GM19328 (cell line): ENCODE results near the gene SLC25A33.

Experiments used
- ATAC-seq: cut with Tn5 transposase; IDR thresholded peaks from one replicate; pipeline ENCODE4 v1.9.1; 2021; ENCODE audit warnings: mild to moderate bottlenecking, moderate library complexity; ENCODE audit not compliant: unreplicated experiment

Gene SLC25A33

DNA sequence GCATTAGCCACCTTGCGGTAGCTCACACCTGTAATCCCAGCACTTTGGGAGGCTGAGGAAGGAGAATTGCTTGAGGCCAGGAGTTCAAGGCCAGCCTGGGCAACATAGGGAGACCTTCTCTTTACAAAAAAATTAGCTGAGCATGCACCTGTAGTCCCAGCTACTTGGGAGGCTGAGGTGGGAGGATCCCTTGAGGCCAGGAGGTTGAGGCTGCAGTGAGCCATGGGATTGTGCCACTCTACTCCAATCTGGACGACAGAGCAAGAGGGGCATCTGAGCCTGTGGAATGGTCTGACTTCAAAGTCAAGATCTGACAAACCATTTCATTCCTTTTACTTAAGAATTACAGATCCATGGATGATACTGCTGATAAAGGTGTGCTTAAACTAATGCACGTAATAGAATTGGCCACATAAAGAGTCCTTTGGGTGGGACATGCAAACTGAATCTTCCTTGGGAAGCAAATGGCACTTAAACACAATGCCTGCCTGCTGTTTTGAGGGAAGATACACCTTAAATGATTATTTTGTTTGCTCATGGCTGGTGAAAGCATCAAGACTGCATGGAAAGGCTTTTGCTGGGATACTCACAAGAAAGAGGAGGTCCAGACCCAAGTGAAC, 47.0 kb downstream of the SLC25A33 start:
- ATAC-seq: no peak

DNA sequence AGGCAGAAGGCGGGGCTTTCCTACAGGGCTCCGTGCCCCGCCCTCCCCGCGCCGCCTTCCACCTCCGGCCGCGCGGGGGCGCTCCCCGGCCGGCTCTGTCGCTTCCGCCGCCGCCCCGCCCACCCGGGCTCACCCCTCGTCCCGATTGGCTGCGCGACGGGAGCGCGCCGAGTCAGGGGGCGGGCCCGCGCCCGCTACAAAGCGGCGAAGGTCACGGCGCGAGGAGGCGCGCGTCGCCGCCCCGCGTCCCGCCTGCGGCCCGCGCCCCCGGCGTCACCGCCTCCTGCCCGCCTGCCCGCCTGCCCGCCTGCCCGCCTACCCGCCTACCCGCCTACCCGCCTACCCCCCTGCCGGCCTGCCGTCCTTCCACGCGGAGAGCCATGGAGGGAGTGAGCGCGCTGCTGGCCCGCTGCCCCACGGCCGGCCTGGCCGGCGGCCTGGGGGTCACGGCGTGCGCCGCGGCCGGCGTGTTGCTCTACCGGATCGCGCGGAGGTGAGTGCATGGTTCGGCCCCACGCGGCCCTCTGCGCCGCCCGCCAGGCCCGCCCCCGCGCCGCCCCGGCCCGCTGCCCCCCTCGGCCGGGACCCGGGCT, 49.4 kb downstream of the SLC25A33 start, which contains the start of gene TMEM201:
TSS of gene TMEM201 (plus strand) at position 361 of the 593 bp plus-strand sequence. CDS start at position 381, 20 bp downstream.
- peak; percentile 59 for ATAC-seq

DNA sequence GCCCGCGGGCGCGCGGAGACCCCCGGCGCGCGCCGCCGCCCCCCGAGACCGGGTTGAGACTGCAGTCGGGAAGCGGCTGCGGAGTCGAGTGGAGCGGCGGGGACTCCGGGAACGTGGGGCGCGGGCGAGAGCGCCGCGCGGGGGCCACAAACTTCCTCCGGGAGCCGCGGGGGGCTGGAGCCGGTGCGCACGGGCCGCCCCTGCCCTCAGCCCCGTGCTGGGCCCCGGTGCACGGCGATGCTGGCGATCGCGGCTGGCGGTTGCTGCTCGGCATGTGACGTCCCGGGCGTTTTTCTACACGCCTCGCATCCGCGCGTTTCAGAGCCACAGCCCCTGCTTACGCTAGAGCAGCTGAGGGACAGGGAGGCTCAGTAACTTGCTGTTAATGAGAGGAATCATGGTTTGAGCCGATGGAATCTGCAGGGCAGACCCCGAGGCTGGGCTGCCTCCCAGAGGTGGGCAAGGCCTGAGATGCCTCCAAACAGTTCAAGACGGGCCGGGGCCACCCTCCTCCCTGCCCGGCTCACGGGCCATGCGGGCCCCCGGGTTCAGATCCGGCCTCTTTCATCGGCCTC, 50.0 kb downstream of the SLC25A33 start:
- no peak for ATAC-seq

DNA sequence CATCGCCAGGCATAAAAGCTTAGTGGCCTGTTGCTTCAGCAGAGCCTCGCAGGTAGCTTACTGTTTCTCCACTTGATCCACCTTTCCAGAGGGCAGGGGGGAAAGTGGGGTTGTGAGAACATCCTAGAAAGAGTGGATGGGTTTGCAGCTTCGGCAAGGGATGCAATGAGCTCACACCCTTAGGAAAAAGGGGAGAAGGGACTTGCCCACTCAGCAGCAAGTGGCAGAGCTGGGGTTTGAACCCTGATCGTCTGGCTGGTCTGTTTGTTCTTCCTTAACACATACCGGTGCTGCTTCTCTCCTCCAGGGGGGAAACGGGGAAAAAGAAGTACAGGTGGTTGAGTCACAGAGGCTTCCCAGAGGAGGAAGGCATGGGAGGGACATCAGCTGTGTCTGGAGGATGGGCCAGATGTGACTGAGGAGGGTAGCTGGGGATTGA, 50.5 kb downstream of the SLC25A33 start:
- ATAC-seq: no peak

DNA sequence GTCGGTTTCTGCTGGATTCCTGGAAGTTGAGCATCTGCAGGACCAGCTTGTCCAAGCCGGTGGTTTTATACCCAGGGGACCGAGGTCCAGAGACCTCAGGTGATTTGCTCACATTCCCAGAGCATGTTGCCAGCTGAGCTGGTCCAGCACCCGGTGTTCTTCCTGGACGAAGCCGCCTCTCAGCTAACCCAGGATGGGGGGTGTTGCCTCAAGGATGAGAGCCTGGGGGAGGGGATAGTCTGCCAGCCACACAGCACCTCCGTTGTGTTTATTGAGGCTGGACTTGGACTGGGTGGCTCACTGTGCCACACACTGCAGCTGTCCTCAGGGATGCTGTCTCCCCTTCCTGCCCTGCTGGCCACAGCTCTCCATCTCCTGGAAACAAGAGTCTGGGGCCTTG, 50.9 kb downstream of the SLC25A33 start:
- ATAC-seq: no peak

DNA sequence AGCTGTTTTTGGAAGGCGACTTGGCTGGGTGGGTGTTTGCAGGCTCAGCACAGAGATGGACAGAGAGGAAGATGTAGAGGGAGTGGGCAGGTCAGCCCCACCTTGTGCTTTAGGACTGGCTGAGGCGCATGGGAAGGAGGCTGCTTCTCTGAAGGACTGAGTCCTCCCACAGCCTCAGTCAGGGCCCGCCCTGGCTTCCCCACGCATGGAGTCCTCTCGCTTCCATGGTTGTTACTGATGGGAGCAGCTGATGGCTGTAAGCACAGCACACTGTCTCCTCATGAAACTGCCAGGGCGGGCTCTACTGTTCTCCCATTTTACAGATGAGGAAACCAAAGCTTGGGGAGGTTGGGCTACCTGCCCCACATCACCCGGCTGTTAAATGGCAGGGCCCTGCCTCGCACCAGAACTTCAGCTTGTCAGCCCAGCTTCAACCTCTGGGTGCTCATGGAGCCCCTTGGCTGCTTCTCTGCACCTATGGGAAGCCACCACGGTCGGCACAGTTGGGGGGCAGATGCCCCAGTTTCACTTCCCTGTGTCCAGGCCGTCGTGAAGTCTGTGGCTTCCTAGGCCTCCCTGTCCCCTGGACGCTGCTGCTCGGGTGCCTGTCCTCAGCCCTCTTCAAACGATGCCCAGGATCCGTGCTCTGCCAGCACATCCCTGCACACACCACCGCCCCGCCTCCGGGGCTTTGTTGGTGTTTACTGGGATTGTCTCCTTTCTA, 51.8 kb downstream of the SLC25A33 start:
- no peak for ATAC-seq

DNA sequence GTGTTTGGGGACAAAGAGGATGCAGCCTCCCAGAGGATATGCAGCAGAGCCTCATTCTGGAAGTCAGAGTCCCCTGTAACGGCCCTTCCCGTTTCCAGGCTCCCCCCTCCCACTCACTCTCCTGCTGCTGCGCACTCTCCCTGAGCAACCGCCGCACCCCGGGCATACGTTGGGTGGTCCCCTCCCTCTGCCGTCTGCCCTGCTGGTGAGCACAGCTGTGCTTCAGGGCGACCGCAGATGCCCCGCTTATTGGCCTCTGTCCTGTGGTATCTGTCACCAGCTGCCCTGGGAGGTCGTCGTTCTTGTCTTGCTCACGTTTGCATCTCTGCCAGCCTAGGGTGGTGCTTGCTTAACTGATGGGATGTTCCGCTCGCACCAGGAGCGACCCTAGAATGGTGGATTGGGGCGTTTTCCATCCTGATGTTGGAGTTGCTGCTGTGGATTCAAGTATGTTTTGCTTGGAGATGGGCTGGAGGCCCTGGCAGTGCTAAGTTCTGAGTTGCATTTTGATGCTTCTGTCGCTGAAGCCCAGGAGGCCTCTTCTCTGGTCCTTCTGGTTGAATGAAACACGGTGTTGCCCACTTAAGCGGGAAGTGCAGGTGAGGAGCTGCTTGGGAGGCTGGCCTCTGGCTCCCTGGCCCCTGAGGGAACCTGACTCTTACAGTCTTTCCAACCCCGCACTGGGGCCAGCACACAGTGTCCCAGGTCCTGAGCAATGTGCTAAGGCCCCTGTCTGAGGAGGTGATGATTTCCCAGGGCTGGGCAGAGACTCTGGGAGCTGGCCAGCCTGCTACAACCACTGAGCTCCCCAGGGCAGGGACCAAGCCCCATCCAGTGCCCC, 52.6 kb downstream of the SLC25A33 start:
- no peak for ATAC-seq

DNA sequence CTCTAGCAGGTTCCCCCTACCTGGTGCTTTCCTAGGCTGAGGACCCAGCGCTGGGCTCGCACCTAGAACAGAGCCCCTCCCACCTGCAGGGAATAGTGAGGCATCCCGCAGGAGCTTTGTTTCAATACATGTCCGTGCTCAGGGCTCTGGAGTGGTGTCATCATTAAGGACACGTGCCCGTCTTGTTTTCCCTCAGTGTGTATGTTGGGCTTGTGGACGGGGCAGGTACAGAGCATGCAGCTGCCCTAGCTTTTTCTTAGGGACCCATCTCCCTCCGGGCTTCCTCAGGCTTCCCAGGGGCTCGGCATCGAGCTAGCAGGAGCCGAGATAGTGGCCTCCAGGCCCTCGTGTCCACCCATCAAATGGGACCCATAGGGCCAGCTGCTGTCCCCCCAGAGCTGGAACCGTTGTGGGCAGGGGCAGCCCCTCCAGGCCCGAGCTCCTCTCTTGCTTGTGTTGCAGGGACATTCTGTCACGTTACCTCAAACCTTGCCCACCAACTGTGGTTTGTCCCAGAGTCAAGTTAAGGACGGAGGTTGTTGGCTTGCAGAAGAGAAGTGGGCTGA, 53.3 kb downstream of the SLC25A33 start:
- ATAC-seq: no peak

DNA sequence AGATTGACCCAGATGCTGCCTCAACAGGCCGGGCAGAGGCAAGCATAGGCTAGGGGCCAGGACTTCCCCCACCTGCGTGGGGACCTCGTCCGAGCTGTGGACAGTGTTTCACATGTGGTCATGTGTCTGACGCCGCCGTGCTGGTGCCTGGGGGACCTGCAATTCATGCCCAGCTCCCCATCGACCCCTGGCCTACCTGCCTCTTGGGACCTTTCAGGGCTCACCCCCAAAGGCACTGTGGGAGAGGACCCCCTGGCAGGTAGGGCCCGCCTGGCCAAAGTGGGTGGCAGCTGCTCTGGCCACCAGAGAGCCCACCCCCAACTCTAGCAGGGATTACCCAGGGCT, 53.9 kb downstream of the SLC25A33 start:
- ATAC-seq: no peak

DNA sequence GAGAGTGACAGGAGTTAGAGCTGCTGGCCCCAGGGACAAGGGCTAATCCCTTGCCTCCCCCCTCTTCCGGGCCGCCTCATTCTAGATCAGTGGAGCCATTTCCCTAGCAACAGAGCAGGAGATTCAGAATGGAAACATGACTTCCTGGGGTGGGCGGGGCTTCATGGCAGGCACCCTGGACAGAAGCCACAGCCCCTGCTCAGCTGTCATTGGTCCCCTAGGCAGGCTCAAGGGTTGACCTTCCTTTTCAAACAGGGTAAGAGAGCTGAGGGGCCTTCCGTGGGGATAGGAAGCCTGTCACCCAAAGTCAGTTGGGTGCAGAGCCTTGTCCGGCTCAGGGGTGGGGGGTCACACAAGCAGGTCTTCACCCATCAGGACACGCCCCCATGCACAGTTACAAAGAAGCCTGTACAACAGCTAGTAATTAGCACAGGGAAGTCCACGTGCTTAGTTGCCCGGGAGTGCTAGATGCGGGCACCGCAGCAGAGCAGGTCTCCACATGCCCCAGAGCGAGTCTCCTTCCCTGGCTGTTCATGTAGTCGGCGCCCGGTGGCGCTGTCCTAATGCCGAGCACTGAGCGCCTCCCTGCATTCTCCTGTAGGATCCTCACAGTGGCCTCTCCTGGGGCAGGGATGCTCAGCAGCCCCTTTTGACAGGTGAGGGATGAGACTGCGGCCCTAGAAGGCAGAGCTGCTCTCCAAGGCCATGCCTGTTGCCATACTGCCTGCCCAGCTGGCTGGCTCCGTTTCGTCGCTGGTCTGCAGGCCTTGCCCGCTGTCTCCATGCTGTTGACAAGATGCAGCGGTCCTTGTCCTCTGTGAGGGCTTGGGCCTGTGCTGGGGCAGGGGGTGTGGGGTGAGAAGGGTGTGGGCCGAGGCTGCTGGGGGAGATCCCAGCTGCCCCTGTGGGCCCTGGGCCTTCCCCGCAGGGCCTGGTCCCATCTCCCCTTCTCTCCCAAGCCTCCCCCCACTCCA, 54.5 kb downstream of the SLC25A33 start:
- no peak for ATAC-seq

DNA sequence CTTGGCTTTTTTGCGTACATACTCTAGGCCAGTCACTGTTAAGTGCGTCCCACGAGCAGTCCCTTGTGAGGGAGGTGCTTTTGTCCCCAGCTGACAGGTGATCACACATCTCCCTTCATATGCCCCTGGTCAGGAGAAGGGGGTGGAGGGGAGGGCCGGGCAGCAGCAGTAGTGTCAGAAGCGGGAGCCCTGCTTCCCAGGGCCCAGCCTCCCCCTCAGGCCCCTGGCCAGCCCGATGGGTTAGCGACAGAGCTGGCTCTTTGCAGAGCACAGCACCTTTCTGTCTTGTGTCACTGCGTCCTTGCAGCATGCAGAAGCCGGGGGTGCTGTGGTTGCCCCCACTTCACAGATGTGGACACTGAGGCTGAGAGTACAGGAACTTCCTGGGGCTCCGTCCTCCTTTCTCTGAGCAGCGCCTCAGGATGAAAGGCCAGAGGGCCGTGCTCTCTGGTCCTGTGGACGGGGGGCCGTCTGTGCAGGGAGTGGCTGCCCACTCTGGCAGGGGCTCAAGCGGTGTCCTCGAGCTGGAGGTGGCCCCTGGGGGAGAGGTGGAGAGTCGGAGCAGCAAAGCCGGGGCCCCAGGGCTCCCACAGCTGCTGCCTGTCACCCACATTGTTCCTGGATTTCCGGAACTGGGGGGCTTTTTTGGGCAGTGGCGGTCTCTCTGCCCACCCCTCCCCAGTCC, 55.3 kb downstream of the SLC25A33 start:
- ATAC-seq: no peak

DNA sequence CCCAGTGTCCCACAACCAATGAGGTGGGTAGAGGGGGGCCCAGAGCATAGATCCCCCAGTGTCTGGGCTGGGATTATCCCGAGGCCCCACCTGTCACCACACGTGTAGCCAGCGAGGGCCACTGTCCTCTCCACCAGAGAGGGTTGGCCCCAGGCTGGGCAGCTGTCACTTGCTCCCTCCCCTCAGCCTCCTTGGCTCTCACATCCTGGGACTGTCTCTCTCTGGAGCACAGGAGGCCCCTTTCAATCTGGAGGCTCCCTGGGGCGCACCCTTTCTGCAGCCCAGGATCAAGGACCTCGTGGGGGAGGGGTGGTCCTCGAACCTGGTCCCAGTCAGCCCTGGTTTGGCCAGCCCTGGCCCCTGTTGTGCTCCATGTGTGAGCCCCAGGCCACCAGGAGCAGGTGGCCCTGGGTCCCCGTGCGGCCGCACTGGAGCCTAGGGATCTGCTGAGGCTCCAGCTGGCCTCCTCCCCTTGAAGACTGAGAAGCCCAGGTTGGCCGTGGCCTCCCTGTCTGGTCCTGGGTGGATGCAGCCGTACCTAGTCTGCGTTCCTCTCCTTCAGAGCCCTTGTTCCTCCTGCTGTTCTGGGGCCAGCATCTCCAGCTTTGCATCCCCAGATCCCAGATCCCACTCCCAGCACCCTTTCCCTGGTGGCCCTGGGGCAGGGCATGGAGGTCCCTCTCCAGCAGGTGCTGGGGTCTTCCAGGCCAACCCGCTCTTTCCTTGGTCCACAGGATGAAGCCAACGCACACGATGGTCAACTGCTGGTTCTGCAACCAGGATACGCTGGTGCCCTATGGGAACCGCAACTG, 56.1 kb downstream of the SLC25A33 start:
- ATAC-seq: no peak

DNA sequence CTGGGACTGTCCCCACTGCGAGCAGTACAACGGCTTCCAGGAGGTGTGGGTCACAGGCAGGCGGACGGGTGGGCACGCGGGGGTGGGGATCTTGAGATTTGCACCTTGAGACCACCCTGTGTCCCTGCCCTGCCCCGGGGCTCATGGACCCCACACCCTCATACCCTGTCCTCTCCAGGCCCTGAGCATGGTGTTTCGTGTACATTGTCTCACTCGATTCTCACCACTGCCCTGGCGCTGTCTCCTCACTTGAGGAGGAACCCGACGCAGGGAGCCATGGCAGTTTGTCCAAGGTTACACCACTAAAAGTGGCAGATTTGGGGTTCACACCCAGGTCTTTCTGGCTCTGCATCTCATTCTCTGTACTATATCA, 56.7 kb downstream of the SLC25A33 start:
- no peak for ATAC-seq

DNA sequence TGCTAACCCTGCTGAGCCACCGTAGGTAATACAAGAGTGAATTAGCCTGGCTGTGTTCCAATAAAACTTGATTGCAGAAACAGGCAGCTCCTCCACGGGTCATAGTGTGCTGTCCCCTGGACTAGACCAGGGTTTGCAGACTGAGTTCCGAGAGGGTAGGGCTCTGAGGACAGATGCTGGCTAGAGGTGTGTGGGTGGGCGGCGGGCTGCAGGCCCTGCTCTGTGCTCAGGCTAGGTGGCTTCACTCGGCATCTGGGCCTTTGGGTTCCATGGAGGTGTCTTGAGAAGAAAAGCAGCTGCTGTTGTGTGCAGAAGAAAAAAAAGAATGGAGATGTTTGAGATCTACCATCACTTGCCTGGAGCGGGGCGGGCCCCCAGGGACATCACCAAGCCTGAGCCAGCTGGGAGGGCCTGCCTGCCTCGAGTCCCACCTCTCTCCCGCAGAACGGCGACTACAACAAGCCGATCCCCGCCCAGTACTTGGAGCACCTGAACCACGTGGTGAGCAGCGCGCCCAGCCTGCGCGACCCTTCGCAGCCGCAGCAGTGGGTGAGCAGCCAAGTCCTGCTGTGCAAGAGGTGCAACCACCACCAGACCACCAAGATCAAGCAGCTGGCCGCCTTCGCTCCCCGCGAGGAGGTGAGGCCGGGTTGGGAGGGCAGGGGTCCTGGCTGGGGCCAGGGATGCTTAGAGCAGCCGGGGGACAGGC, 57.3 kb downstream of the SLC25A33 start:
- no peak for ATAC-seq

DNA sequence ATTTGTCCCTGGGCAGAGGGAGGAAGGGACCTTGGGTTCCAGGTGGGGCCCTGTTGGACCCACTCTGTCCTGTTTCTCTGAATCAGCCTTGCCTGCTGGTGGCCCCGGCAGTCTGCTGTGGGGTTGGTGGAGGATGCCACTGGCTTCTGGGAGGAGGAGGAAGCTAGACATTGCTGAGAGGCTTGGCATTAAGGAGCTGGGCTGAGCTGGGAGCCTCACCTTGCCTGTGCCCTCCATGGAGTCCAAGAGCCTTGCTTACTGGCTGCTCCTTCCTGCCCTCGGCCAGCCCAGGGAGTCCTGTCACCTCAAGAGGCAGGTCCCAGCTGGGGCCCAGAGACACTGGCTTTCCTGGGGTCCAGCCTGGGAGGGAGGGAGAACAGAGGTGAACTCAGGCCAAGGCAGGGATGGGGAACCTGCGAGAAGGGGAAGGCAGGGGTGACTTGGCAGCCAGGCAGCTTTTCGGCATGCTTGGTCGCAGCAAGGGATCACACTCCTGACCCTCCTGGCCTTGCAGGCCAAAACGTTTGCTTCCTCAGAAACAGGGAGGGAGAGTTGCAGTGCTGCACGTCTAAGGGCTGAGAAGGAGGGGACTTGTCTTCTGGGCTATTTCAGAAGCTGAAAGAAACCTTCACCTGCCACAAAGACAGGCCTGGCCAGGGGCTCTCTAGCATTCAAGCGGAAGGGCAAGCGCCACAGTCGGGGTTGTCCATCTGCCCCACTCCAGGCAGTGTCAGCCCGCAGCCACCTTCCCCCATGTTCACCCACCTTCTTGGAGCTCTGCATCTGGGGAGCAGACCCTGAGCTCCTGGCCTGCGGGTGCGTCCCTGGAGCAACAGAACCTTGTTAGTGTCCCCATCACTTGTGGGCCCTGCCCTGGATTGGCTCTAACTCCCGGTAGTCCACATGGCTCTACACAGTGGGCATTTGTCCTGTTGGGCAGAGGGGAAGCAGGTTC, 58.4 kb downstream of the SLC25A33 start:
- no peak for ATAC-seq

DNA sequence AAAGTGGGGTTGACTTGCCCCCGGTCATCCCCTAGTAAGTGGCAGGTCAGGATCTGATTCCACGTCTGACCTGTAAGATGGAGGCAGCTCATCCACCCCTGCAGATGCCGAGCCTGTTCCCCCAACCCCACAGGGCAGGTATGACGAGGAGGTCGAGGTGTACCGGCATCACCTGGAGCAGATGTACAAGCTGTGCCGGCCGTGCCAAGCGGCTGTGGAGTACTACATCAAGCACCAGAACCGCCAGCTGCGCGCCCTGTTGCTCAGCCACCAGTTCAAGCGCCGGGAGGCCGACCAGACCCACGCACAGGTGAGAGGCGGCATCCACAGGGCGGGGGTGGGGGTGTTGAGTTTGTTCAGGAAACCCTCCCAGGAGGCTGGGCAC, 59.0 kb downstream of the SLC25A33 start:
- no peak for ATAC-seq
